ENCODE measurements around the gene TMEM97. TPM values are rescaled to one million over a fixed set of nuclear protein-coding genes. Genes with fewer than 3 reads are reported as not detected.

The TMEM97 gene
- total and polyA plus RNA-seq, 7 donors, result 3.9 to 13.5 (median 7.2) TPM

DNA sequence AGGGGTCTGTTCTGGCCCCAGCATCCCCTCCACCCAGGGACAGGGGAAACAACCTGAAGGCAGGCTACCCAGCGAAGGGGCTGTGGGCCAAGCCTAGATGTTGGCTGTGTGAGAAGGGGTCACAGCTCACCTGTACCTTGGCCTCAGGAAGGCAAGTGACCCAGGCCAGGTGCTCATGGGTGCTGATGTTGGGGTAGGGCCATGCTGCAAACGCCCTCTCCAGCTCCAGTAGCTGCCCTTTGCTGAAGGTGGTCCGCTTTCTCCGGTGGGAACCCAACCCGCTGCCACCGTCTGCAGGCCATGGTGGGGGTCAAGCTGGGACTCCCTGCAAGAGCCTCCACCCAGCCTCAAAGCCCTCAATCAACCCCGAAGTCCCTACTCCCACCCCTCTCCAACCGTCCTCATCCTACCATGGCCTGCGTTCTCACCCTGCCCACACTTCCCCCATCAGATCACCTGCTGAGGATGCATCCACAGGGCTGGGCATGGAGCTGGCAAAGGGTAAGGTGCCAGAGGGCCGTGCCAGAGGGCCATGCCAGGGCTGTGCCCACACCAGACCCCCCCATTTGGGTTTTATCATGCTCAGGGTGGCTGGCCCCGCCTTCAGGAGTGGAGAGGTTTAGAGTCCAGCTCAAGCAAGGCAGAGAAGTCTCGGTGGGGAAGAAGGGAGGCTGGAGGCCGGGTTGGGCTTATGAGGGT, 45.8 kb downstream of the TMEM97 start, which contains the start of gene SEBOX:
Gene SEBOX (minus strand): TSS at position 535 of the 699 bp plus-strand sequence. CDS start 48 bp downstream, at position 487.
- TF ChIP-seq, protein P1, sequence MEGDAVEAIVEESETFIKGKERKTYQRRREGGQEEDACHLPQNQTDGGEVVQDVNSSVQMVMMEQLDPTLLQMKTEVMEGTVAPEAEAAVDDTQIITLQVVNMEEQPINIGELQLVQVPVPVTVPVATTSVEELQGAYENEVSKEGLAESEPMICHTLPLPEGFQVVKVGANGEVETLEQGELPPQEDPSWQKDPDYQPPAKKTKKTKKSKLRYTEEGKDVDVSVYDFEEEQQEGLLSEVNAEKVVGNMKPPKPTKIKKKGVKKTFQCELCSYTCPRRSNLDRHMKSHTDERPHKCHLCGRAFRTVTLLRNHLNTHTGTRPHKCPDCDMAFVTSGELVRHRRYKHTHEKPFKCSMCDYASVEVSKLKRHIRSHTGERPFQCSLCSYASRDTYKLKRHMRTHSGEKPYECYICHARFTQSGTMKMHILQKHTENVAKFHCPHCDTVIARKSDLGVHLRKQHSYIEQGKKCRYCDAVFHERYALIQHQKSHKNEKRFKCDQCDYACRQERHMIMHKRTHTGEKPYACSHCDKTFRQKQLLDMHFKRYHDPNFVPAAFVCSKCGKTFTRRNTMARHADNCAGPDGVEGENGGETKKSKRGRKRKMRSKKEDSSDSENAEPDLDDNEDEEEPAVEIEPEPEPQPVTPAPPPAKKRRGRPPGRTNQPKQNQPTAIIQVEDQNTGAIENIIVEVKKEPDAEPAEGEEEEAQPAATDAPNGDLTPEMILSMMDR (IDR thresholded peaks at IDR 0.05), result no peak
- ATAC-seq, result no peak
- H3K27ac ChIP-seq, result no peak within 1 kb of the TSS
- H3K4me3 ChIP-seq, result no peak within 1 kb of the TSS
- 85 to 86% (median 86%) methylated on average over 12 to 13 of the region's 13 CpGs for whole genome bisulfite sequencing, 3 donors
- no peaks in the 10 kb centered on the region for H3K4me1 ChIP-seq
- intact Hi-C loops (cut with DNase I), result no loop called here
- H3K36me3 ChIP-seq (ENCODE audit: insufficient read depth in 1 of 2, low read depth in 1 of 2), result peaks cover 11 to 60% of the 10 kb centered on the region in 2 donors
- H3K9me3 ChIP-seq, result no peaks in the 10 kb centered on the region
- no peak for DNase-seq
- H3K27me3 ChIP-seq (ENCODE audit: insufficient read depth in 3 of 3, low read length in 2 of 3), result no peaks in the 10 kb centered on the region

DNA sequence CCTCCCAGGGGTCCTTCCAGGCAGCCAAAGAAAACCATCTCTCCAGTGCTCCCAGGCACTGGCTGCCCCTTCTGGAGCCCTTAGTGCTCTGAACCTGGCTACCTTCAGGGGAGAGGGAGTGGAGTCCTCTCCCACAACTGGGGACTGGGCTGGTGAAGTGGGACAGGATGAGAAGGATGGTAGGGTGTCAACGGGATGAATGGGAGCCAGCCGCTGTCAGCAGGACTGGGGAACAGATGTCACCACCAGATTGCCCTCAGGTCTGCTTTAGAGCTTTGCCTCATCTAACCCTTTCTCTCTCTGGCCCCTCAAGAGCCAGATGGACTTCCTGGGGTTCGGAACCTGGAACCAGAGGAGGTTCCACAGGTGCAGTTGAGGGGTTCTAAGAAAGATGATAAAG, 46.5 kb downstream of the TMEM97 start:
- intact Hi-C loops (cut with DNase I), result no loop called here
- TF ChIP-seq, protein P1 (IDR thresholded peaks at IDR 0.05), result no peak
- Histone ChIP-seq H3K36me3 (ENCODE audit: insufficient read depth in 1 of 2, low read depth in 1 of 2) (peaks cover 11 to 54% of the 10 kb centered on the region in 2 donors), H3K4me1 (no peaks in the 10 kb centered on the region), H3K9me3 (no peaks in the 10 kb centered on the region), H3K27me3 (ENCODE audit: insufficient read depth in 3 of 3, low read length in 2 of 3) (no peaks in the 10 kb centered on the region), H3K27ac (no peak overlapping the region), H3K4me3 (no peak overlapping the region)
- 84 to 87% (median 86%) methylated on average over 3 of the region's 3 CpGs for WGBS, 3 donors
- DNase-seq (no peak), ATAC-seq (no peak)

DNA sequence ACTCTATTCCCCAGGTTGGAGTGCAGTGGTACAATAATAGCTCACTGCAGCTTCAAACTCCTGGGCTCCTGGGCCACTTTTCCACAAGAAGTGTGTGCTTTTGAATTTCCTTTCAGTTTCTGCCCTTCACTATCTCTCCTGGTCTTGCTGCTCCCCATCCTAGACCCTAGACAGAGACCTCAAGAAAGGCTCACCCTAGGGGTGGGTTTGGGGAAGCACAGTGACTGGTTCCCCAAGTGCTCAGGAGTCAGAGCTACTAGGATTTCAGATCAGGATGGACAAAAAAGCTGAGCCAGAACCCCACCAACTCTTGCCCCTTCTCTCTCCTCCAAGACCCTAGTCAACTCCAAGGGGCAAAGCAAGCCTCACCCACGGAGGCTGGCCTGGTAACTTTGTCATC, 47.6 kb downstream of the TMEM97 start:
- no peak overlapping the region for H3K4me3 ChIP-seq
- no peak overlapping the region for H3K27ac ChIP-seq
- peaks cover 3 to 42% of the 10 kb centered on the region in 2 donors for H3K36me3 ChIP-seq (ENCODE audit: insufficient read depth in 1 of 2, low read depth in 1 of 2)
- intact Hi-C loops (cut with DNase I), result no loop called here
- TF ChIP-seq, protein P1 (IDR thresholded peaks at IDR 0.05), result no peak
- H3K27me3 ChIP-seq (ENCODE audit: insufficient read depth in 3 of 3, low read length in 2 of 3), result no peaks in the 10 kb centered on the region
- WGBS, 3 donors, result 70 to 100% (median 74%) methylated on average over 1 of the region's 1 CpG
- peaks cover under 1% of the 10 kb centered on the region for H3K4me1 ChIP-seq
- no peaks in the 10 kb centered on the region for H3K9me3 ChIP-seq
- no peak for ATAC-seq
- DNase-seq, result no peak

DNA sequence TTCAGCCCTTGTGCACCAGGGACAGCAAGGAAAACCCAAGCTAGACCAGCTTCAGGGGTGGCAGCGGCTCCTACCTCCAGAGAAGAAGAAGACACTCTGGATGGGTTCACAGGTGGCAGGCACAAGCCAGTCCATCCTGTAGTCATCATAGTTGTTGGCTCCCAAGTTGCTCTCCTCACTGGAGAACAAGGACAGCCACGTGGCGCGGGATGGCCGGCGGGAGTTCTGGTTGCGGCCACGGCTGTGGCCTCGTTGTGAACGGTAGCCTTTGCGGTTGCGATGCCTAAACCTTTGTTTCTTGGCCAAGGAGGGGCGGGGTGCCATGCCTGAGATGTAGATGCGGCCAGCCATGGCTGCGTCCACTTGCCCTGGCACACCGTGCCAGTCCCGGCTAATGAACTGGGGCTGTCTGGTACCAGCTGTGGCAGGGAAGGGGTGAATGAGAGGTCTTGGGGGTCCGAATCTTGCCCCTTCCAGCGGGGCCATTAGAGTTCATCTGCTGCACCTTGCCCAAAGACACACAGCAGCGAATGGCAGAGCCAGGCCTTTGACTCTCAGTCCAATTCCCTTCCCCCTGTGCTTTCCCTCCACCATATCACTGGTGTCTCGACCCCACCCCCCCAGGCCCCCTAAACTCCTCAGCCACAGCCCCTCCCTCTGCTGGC, 48.8 kb downstream of the TMEM97 start:
- DNase-seq (no peak), ATAC-seq (no peak)
- H3K27ac ChIP-seq, result no peak overlapping the region
- peaks cover 2 to 31% of the 10 kb centered on the region in 2 donors for H3K36me3 ChIP-seq (ENCODE audit: insufficient read depth in 1 of 2, low read depth in 1 of 2)
- peaks cover 7% of the 10 kb centered on the region for H3K4me1 ChIP-seq
- H3K27me3 ChIP-seq (ENCODE audit: insufficient read depth in 3 of 3, low read length in 2 of 3), result no peaks in the 10 kb centered on the region
- H3K9me3 ChIP-seq, result no peaks in the 10 kb centered on the region
- TF ChIP-seq, protein P1 (IDR thresholded peaks at IDR 0.05), result no peak
- no peak overlapping the region for H3K4me3 ChIP-seq
- intact Hi-C loops (cut with DNase I), result no loop called here
- 88 to 92% (median 89%) methylated on average over 21 of the region's 21 CpGs for WGBS, 3 donors
